ENCODE results near the gene CNTNAP2. TPM values are rescaled to one million over a fixed set of nuclear protein-coding genes. Genes with fewer than 3 reads are reported as not detected.
A peak's percentile ranks its signal among the peaks of the same experiment; 100 is the strongest.

Gene CNTNAP2
- total and polyA plus RNA-seq, 9 donors, result 0.24 to 7.0 (median 1.5) TPM

DNA sequence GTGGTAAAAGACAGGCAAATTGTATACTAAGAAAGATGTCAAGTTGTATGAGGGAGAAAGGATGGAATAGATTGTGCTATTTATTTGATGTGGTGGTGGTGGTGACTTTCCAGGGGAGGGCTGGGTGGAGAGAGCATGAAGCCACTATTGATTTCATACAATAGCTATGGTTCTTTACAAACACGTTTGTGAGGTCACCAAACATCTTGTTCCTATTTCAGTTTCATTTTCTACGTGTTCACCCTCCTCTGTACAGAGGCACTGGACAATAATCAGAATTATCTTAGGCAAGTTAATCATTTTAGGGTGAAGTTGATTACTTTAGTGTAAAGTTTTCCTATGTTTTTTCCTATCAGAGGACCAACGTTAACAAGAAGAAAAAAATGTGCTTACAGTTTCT is 10.3 kb upstream of the CNTNAP2 start:
- Histone ChIP-seq H3K36me3 (no peaks in the 10 kb centered on the region), H3K27me3 (no peaks in the 10 kb centered on the region), H3K4me1 (ENCODE audit: insufficient read depth) (no peaks in the 10 kb centered on the region), H3K4me3 (no peak overlapping the region), H3K9me3 (no peaks in the 10 kb centered on the region), H3K27ac (no peak overlapping the region)
- no peak for DNase-seq
- TF ChIP-seq EP300 (IDR thresholded peaks at IDR 0.05) (no peak), POLR2A (IDR thresholded peaks at IDR 0.05) (no peak)
- TF ChIP-seq, protein P1, sequence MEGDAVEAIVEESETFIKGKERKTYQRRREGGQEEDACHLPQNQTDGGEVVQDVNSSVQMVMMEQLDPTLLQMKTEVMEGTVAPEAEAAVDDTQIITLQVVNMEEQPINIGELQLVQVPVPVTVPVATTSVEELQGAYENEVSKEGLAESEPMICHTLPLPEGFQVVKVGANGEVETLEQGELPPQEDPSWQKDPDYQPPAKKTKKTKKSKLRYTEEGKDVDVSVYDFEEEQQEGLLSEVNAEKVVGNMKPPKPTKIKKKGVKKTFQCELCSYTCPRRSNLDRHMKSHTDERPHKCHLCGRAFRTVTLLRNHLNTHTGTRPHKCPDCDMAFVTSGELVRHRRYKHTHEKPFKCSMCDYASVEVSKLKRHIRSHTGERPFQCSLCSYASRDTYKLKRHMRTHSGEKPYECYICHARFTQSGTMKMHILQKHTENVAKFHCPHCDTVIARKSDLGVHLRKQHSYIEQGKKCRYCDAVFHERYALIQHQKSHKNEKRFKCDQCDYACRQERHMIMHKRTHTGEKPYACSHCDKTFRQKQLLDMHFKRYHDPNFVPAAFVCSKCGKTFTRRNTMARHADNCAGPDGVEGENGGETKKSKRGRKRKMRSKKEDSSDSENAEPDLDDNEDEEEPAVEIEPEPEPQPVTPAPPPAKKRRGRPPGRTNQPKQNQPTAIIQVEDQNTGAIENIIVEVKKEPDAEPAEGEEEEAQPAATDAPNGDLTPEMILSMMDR (IDR thresholded peaks at IDR 0.05), result no peak
- 34 to 50% (median 42%) methylated on average over 3 of the region's 3 CpGs for WGBS, 3 donors
- intact Hi-C loops (cut with DNase I), result no loop called here

DNA sequence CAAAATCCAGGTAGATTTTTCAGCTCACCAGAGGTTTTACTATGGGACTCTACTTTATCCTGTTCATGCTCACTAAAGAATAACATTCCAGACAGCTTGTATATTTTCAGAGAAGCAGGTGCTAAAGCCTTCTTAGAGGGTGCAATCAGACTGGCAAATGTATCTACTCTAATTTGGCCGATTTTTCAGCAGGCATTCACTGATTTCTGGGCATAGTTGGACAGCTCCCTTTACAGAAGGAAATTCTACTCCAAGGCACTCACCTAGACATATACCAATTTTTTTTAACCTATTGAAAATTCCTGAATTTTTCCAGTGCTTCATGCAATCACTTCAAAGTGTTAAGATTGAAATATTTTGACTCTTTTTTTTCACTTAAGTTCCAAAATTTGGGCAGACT is 3.8 kb upstream of the CNTNAP2 start:
- TF ChIP-seq POLR2A (IDR thresholded peaks at IDR 0.05) (no peak), EP300 (IDR thresholded peaks at IDR 0.05) (no peak)
- TF ChIP-seq, protein P1 (IDR thresholded peaks at IDR 0.05), result no peak
- Histone ChIP-seq H3K9me3 (no peaks in the 10 kb centered on the region), H3K4me1 (ENCODE audit: insufficient read depth) (peaks cover 4% of the 10 kb centered on the region), H3K27ac (no peak overlapping the region), H3K4me3 (no peak overlapping the region), H3K27me3 (no peaks in the 10 kb centered on the region), H3K36me3 (no peaks in the 10 kb centered on the region)
- DNase-seq, result no peak
- WGBS, 3 donors, result 27 to 67% (median 57%) methylated on average over 1 of the region's 1 CpG
- intact Hi-C loops (cut with DNase I), result no loop called here

DNA sequence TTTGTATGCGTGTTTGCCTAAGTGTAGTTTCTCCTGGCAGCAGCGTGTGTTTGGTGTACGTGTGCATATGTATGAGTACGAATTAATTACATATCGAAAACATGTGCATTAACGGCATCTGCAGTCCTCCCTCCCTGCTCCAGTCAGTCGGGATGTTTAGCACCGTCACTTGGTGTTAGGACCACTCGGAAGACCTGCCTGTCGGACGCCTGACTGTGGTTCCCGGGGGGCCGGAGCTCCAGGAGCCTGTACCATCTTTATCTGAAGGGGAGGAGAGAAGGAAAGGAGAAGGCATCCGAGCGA is 1.1 kb upstream of the CNTNAP2 start:
- Histone ChIP-seq H3K27me3 (no peaks in the 10 kb centered on the region), H3K4me3 (no peak overlapping the region), H3K4me1 (ENCODE audit: insufficient read depth) (peaks cover 4% of the 10 kb centered on the region), H3K9me3 (no peaks in the 10 kb centered on the region), H3K27ac (no peak overlapping the region), H3K36me3 (no peaks in the 10 kb centered on the region)
- TF ChIP-seq, protein P1 (IDR thresholded peaks at IDR 0.05), result no peak
- no peak for TF ChIP-seq EP300 (IDR thresholded peaks at IDR 0.05)
- no peak for TF ChIP-seq POLR2A (IDR thresholded peaks at IDR 0.05)
- no peak for DNase-seq
- intact Hi-C loops (cut with DNase I), result no loop called here
- WGBS, 3 donors, result 1 to 2% (median 2%) methylated on average over 15 of the region's 15 CpGs

DNA sequence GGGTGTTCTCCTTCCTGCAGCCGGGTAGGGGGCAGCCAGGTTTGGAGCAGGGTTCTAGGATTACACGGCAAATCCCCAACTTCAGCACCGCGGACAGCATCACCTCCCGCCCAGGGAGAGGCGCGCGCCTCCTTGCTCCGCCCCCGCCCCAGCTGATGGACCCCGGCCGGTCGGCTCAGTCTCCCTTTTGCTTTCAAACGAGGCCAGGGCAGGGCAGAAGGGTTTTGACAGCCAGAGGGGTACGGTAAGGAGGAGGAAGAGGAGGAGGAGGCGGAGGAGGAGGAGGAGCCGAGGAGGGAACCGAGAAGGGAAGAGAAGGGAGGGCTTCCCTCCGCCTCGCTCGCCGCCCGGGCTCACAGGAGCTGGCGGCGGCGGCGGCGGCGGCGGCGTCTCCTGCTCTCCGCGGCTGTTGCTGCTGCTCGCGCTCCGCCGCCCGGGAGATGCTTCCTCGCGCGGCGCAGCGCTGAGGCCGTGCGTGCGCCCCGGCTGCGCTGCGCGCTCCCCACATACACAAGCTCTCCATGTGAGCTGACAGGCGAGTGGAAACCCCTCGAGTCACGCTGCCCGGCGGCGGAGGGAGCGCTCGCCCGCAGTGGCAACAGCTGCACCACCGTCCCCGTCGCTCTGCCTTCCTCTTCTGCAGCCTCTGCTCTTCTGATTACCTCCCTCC is 615 bp upstream of the CNTNAP2 start:
- no peaks in the 10 kb centered on the region for H3K27me3 ChIP-seq
- intact Hi-C loops (cut with DNase I), result no loop called here
- WGBS, 3 donors, result 0 to 1% (median 0%) methylated on average over 58 to 62 of the region's 62 CpGs
- H3K4me3 ChIP-seq, result peak overlapping the region; percentile 24
- H3K36me3 ChIP-seq, result no peaks in the 10 kb centered on the region
- H3K4me1 ChIP-seq (ENCODE audit: insufficient read depth), result peaks cover 4% of the 10 kb centered on the region
- H3K27ac ChIP-seq, result no peak overlapping the region
- H3K9me3 ChIP-seq, result no peaks in the 10 kb centered on the region
- TF ChIP-seq POLR2A (IDR thresholded peaks at IDR 0.05) (no peak), EP300 (IDR thresholded peaks at IDR 0.05) (no peak)
- TF ChIP-seq, protein P1 (IDR thresholded peaks at IDR 0.05), result no peak
- peak; percentile 33 to 83 (median 72) for DNase-seq
